OCI-LY3 (cell line): Measurements from ENCODE around the gene RBM17.

ENCODE experiments used
- H2AFZ ChIP-seq: fragments of 200-600, 300-600 bp; shearing (Covaris generic); 2 replicates; pipeline ENCODE4 v1.6.0; 2014; ENCODE audit warnings: antibody characterized with exemption, low read depth, low read length
- H3K27ac ChIP-seq: fragments of 200-600, 300-600 bp; sonication (generic); 2 replicates; pipeline ENCODE4 v1.5.1; 2014; ENCODE audit warnings: mild to moderate bottlenecking, low read length, moderate library complexity, mixed read lengths
- H3K27me3 ChIP-seq: fragments of 200-600, 300-600 bp; sonication (generic); 2 replicates; pipeline ENCODE4 v1.6.1; 2014; ENCODE audit warnings: low read depth, low read length, mixed read lengths
- H3K36me3 ChIP-seq: fragments of 200-600, 300-600 bp; sonication (generic); replicated peaks from 2 replicates; pipeline ENCODE3; 2014; ENCODE audit warnings: low read depth, low read length, mixed read lengths
- H3K4me1 ChIP-seq: fragments of 300-600, 200-600 bp; sonication (generic); 2 replicates; pipeline ENCODE4 v1.6.1; 2014; ENCODE audit warnings: low read length, mixed read lengths
- H3K4me2 ChIP-seq: fragments of 200-600, 300-600 bp; sonication (generic); 2 replicates; pipeline ENCODE4 v1.6.1; 2014; ENCODE audit warnings: low read length, mixed read lengths
- H3K4me3 ChIP-seq: fragments of 300-600, 200-600 bp; sonication (generic); 2 replicates; pipeline ENCODE4 v1.5.1; 2014; ENCODE audit warnings: antibody characterized with exemption, mild to moderate bottlenecking, low read length, moderate library complexity
- H3K79me2 ChIP-seq: fragments of 300-600, 200-600 bp; shearing (Covaris generic); 2 replicates; pipeline ENCODE4 v1.6.1; 2014; ENCODE audit warnings: mild to moderate bottlenecking, low read length, mixed read lengths
- H3K9ac ChIP-seq: fragments of 300-600, 200-600 bp; shearing (Covaris generic); 2 replicates; pipeline ENCODE4 v1.6.0; 2014; ENCODE audit warnings: mild to moderate bottlenecking, low read length, moderate library complexity
- H3K9me3 ChIP-seq: fragments of 200-600, 300-600 bp; shearing (Covaris generic); 2 replicates; pipeline ENCODE4 v1.6.1; 2014; ENCODE audit warnings: low read length, mixed read lengths; ENCODE audit not compliant: insufficient read depth
- H4K20me1 ChIP-seq: fragments of 200-600, 300-600 bp; sonication (generic); 2 replicates; pipeline ENCODE4 v1.6.1; 2016; ENCODE audit warnings: low read length, mixed read lengths; ENCODE audit not compliant: insufficient read depth
- EZH2phosphoT487 ChIP-seq: fragments of 200-600 bp; shearing (Covaris generic); IDR thresholded peaks from 2 replicates; pipeline ENCODE4 v1.6.1; 2018; ENCODE audit warnings: antibody characterized with exemption, mixed run types, low read depth
- TF ChIP-seq, protein P1 (sequence below): fragments of 200-600, 300-600 bp; sonication (generic); IDR thresholded peaks from 2 replicates; pipeline ENCODE4 v1.5.1; 2014; ENCODE audit warnings: antibody characterized with exemption, low read length, low read depth

Gene RBM17

DNA sequence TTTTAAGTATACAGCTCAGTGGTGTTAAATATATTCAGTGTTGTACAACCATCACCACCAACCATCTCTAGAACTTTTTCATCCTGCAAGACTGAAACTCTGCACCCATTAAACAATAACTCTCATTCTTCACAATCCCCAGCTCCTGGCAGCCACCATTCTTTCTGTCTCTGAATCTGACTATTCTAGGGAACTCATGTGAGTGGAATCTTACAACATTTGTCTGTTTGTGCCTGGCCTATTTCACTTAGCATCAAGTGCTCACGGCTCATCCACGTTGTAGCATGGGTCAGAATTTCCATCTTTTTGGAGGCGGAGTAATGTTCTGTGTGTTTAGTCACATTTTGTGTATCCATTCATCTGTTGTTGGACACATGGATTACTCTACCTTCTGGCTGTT lies 73.1 kb downstream of the RBM17 start:
- Histone ChIP-seq H3K36me3 (peaks cover under 1% of the 10 kb centered on the region), H4K20me1 (peaks cover 14% of the 10 kb centered on the region; the same call in 1 of the 2 replicates), H2AFZ (no peak overlapping the region), H3K27me3 (no peaks in the 10 kb centered on the region), H3K4me3 (no peak overlapping the region), H3K79me2 (peaks cover 38% of the 10 kb centered on the region), H3K4me1 (peaks cover 4% of the 10 kb centered on the region), H3K9me3 (no peaks in the 10 kb centered on the region), H3K9ac (no peak overlapping the region), H3K27ac (no peak overlapping the region), H3K4me2 (no peak overlapping the region)
- TF ChIP-seq, protein P1, sequence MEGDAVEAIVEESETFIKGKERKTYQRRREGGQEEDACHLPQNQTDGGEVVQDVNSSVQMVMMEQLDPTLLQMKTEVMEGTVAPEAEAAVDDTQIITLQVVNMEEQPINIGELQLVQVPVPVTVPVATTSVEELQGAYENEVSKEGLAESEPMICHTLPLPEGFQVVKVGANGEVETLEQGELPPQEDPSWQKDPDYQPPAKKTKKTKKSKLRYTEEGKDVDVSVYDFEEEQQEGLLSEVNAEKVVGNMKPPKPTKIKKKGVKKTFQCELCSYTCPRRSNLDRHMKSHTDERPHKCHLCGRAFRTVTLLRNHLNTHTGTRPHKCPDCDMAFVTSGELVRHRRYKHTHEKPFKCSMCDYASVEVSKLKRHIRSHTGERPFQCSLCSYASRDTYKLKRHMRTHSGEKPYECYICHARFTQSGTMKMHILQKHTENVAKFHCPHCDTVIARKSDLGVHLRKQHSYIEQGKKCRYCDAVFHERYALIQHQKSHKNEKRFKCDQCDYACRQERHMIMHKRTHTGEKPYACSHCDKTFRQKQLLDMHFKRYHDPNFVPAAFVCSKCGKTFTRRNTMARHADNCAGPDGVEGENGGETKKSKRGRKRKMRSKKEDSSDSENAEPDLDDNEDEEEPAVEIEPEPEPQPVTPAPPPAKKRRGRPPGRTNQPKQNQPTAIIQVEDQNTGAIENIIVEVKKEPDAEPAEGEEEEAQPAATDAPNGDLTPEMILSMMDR, result no peak
- no peak for TF ChIP-seq EZH2phosphoT487

DNA sequence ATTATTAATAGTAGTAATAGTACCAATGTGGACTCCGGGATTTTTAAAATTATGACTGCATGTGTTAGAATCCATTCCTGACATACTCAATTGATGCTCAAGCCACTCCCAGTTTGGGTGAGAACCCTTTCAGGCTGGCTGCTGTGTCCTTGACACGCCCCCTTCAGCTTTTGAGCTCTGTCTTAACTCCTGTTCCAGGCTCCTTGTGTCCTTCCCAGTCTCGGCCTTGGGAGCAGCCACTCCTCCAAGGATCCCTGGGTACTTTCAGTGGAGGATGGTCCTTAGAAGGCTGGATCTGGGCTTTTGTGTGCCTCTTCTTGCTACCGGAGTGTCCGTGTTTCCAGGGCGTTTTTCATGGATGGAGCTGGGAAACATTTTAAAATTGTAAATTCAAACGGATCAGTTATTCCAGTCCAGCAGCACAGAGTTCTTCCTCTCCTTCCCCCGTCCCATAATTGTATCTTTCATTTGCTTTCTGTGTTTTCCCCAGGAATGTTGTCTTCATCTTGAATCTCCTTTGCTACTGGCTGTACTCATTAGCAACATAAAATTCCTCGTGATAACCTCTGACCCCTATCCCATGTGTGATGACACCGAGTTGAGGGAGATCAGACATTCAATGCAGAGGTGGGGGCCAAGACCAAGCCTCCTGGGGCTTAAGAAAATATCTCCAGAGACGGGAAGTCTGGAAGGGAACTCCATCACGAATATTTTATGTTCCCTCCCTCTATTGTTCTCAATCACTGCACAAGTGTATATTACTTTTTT lies 73.9 kb downstream of the RBM17 start:
- Histone ChIP-seq H3K4me3 (peak overlapping the region; percentile 68), H3K9ac (peak overlapping the region; percentile 35; the same call in 1 of the 2 replicates), H3K4me2 (peak overlapping the region; percentile 50), H3K9me3 (no peaks in the 10 kb centered on the region), H3K79me2 (peaks cover 46% of the 10 kb centered on the region), H2AFZ (no peak overlapping the region; the same call in 1 of the 2 replicates), H3K27me3 (no peaks in the 10 kb centered on the region), H3K27ac (no peak overlapping the region), H3K36me3 (peaks cover 6% of the 10 kb centered on the region), H3K4me1 (peaks cover 4% of the 10 kb centered on the region), H4K20me1 (peaks cover 22% of the 10 kb centered on the region)
- TF ChIP-seq EZH2phosphoT487, result no peak
- TF ChIP-seq, protein P1, result no peak

DNA sequence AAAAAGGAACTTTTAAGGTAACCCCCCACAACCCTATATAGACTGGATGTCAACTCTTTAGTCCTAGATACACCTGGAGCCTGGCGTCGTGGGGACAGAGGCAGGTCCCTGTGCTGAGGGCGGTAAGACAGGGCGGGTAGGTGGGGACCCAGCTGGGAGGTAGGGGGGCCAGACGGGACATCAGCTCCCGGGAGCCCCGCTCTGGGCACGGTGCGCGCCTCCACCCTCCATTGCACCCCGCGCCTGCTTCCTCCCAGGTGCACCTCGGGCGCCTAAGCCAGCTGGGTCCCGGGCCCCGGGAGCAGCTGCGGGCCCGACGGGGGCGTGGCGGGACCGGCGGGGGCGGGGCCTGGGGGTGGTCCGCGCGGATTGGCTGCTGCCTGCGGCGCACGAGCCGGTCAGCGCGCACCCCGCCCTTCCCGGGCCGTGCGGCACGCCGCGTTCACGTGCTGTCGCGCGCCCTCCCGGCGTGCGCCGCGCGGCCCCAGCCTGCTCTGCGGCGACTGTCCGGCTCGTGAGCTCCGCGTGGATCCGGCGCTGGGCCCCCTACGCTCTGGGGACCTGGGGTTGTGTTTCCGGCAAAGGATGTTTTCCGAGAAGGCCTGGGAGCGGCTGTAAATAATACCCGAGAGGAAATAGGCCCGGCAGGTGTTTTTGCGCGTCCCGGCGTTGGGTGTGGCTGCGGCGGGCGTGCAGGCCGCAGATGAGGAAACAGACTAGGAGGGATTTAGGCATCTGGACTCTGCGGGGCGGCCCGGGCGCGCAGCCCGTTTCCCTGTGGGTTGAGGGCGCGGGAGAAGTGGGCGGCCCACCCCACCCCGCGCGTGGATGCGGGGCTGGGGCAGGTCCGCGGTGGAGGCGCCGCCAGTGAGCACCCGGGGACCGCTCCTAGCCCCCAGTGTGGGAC lies 74.8 kb downstream of the RBM17 start:
- Histone ChIP-seq H3K4me3 (peak overlapping the region; percentile 92), H3K27ac (peak overlapping the region; percentile 73), H3K9ac (peak overlapping the region; percentile 95), H3K79me2 (peaks cover 55% of the 10 kb centered on the region), H3K27me3 (no peaks in the 10 kb centered on the region), H3K4me2 (peak overlapping the region; percentile 80), H4K20me1 (peaks cover 28% of the 10 kb centered on the region), H3K9me3 (no peaks in the 10 kb centered on the region), H2AFZ (no peak overlapping the region; the same call in 1 of the 2 replicates), H3K4me1 (peaks cover 4% of the 10 kb centered on the region), H3K36me3 (peaks cover 13% of the 10 kb centered on the region)
- TF ChIP-seq EZH2phosphoT487, result no peak
- TF ChIP-seq, protein P1, result no peak
